Lower leg skin (tissue), 3 donors: ENCODE data around the gene SREBF1.

ENCODE experiments used
- CTCF ChIP-seq, 3 donors: fragments of 450-650 bp; IDR thresholded peaks; one replicate each; pipeline ENCODE4 v1.5.1; 2016; ENCODE audit warnings: antibody characterized with exemption in 3 of 3, mild to moderate bottlenecking in 3 of 3, moderate library complexity in 2 of 3
- POLR2A ChIP-seq, 2 donors: fragments of 450-650 bp; IDR thresholded peaks; one replicate each; pipeline ENCODE4 v1.6.1; 2016 to 2017; ENCODE audit warnings: antibody characterized with exemption in 2 of 2, mild to moderate bottlenecking in 1 of 2, moderate library complexity in 1 of 2

- no peak for TF ChIP-seq CTCF (IDR thresholded peaks at IDR 0.05)
- no peak for TF ChIP-seq POLR2A (IDR thresholded peaks at IDR 0.05)
Observed at GRCh38 chr17:17873450-17873991, 36.7 kb upstream of the SREBF1 start.
